ENCODE measurements around the gene AUTS2. TPM values are rescaled to one million over a fixed set of nuclear protein-coding genes. Genes with fewer than 3 reads are reported as not detected.

The AUTS2 gene
- total and polyA plus RNA-seq, 2 experiments from 2014 or later, result 32.0 to 91.0 TPM

DNA sequence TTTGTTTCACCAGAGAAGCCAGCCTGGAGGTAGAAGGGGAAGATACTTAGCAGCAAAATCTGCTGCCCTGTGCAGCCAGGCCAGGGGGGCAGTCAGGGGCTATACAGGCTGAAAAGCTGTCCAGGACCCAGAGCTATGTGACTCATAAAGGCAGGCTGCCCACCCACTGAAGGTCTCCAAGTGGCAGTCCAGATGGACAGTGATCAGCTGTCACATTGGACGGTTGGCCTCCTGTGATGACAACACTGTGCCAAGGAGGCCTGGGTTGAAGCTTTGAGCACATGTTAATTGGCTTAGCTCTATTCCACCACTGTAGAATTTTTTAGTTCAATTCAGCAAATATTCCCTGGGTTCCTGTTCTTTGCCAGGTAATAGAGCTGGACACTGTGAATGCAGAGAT lies 956.4 kb downstream of the AUTS2 start (continued):
- TF ChIP-seq, protein P1, sequence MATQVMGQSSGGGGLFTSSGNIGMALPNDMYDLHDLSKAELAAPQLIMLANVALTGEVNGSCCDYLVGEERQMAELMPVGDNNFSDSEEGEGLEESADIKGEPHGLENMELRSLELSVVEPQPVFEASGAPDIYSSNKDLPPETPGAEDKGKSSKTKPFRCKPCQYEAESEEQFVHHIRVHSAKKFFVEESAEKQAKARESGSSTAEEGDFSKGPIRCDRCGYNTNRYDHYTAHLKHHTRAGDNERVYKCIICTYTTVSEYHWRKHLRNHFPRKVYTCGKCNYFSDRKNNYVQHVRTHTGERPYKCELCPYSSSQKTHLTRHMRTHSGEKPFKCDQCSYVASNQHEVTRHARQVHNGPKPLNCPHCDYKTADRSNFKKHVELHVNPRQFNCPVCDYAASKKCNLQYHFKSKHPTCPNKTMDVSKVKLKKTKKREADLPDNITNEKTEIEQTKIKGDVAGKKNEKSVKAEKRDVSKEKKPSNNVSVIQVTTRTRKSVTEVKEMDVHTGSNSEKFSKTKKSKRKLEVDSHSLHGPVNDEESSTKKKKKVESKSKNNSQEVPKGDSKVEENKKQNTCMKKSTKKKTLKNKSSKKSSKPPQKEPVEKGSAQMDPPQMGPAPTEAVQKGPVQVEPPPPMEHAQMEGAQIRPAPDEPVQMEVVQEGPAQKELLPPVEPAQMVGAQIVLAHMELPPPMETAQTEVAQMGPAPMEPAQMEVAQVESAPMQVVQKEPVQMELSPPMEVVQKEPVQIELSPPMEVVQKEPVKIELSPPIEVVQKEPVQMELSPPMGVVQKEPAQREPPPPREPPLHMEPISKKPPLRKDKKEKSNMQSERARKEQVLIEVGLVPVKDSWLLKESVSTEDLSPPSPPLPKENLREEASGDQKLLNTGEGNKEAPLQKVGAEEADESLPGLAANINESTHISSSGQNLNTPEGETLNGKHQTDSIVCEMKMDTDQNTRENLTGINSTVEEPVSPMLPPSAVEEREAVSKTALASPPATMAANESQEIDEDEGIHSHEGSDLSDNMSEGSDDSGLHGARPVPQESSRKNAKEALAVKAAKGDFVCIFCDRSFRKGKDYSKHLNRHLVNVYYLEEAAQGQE (IDR thresholded peaks at IDR 0.05; ENCODE audit: unreplicated experiment), result no peak
- TF ChIP-seq POLR2AphosphoS5 (IDR thresholded peaks at IDR 0.05; ENCODE audit: low read depth) (no peak), NANOG (IDR thresholded peaks at IDR 0.05; ENCODE audit: borderline replicate concordance) (no peak)

DNA sequence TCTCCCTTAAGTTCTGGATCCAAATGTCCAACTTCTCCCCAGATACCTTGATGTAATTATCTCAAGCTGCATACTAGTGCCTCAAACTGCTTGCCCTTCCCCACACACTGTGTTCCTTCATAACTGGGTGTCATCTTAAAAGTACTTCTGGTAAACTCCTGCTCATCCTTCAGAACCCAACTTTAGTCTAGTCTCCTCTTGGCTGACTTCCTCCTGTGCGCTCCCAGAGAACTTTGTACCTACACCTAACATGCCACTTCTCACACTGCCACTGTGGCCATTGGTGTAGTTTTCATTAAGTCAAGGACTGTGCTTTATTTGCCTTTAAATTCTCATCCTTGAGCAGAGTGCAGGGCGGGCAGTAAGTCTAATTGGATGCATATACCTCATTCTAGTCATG lies 958.5 kb downstream of the AUTS2 start:
- Mint-ChIP-seq H3K4me1 (no peaks in the 10 kb centered on the region), H3K36me3 (ENCODE audit: low read depth) (peaks cover 6% of the 10 kb centered on the region), H3K9me3 (peaks cover 13% of the 10 kb centered on the region), H3K27me3 (ENCODE audit: insufficient read depth, low read depth, poor library complexity) (peaks cover 3% of the 10 kb centered on the region), H3K4me3 (no peak overlapping the region), H3K27ac (no peak overlapping the region)
- Histone ChIP-seq H2AFZ (no peak overlapping the region), H3K27ac (ENCODE audit: low read depth) (no peak overlapping the region), H3K4me2 (no peak overlapping the region), H3F3A (replicated peaks; ENCODE audit: low read depth) (no peaks in the 10 kb centered on the region), H3K4me1 (ENCODE audit: insufficient read depth) (no peaks in the 10 kb centered on the region), H4K20me1 (replicated peaks; ENCODE audit: insufficient read depth) (no peaks in the 10 kb centered on the region), H3K27me3 (ENCODE audit: insufficient read depth) (no peaks in the 10 kb centered on the region), H3K9me2 (ENCODE audit: insufficient read depth) (no peaks in the 10 kb centered on the region), H3K36me3 (ENCODE audit: insufficient read depth) (no peaks in the 10 kb centered on the region), H3K4me3 (no peak overlapping the region), H3K79me2 (replicated peaks; ENCODE audit: insufficient read depth) (no peaks in the 10 kb centered on the region)
- TF ChIP-seq, protein P2, sequence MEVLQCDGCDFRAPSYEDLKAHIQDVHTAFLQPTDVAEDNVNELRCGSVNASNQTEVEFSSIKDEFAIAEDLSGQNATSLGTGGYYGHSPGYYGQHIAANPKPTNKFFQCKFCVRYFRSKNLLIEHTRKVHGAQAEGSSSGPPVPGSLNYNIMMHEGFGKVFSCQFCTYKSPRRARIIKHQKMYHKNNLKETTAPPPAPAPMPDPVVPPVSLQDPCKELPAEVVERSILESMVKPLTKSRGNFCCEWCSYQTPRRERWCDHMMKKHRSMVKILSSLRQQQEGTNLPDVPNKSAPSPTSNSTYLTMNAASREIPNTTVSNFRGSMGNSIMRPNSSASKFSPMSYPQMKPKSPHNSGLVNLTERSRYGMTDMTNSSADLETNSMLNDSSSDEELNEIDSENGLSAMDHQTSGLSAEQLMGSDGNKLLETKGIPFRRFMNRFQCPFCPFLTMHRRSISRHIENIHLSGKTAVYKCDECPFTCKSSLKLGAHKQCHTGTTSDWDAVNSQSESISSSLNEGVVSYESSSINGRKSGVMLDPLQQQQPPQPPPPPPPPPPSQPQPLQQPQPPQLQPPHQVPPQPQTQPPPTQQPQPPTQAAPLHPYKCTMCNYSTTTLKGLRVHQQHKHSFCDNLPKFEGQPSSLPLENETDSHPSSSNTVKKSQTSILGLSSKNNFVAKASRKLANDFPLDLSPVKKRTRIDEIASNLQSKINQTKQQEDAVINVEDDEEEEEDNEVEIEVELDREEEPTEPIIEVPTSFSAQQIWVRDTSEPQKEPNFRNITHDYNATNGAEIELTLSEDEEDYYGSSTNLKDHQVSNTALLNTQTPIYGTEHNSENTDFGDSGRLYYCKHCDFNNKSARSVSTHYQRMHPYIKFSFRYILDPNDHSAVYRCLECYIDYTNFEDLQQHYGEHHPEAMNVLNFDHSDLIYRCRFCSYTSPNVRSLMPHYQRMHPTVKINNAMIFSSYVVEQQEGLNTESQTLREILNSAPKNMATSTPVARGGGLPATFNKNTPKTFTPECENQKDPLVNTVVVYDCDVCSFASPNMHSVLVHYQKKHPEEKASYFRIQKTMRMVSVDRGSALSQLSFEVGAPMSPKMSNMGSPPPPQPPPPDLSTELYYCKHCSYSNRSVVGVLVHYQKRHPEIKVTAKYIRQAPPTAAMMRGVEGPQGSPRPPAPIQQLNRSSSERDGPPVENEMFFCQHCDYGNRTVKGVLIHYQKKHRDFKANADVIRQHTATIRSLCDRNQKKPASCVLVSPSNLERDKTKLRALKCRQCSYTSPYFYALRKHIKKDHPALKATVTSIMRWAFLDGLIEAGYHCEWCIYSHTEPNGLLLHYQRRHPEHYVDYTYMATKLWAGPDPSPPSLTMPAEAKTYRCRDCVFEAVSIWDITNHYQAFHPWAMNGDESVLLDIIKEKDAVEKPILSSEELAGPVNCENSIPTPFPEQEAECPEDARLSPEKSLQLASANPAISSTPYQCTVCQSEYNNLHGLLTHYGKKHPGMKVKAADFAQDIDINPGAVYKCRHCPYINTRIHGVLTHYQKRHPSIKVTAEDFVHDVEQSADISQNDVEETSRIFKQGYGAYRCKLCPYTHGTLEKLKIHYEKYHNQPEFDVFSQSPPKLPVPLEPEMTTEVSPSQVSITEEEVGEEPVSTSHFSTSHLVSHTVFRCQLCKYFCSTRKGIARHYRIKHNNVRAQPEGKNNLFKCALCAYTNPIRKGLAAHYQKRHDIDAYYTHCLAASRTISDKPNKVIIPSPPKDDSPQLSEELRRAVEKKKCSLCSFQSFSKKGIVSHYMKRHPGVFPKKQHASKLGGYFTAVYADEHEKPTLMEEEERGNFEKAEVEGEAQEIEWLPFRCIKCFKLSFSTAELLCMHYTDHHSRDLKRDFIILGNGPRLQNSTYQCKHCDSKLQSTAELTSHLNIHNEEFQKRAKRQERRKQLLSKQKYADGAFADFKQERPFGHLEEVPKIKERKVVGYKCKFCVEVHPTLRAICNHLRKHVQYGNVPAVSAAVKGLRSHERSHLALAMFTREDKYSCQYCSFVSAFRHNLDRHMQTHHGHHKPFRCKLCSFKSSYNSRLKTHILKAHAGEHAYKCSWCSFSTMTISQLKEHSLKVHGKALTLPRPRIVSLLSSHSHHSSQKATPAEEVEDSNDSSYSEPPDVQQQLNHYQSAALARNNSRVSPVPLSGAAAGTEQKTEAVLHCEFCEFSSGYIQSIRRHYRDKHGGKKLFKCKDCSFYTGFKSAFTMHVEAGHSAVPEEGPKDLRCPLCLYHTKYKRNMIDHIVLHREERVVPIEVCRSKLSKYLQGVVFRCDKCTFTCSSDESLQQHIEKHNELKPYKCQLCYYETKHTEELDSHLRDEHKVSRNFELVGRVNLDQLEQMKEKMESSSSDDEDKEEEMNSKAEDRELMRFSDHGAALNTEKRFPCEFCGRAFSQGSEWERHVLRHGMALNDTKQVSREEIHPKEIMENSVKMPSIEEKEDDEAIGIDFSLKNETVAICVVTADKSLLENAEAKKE (CRISPR knock-in tag; IDR thresholded peaks at IDR 0.05), result no peak
- TF ChIP-seq JUNB (IDR thresholded peaks at IDR 0.05; ENCODE audit: unreplicated experiment), result no peak
- no peak for DNase-seq (ENCODE audit: low spot score)
- ATAC-seq, result no peak

All from GM23338 (cell line).